Measurements from ENCODE around the gene TENM4.

- TF ChIP-seq GABPA (IDR thresholded peaks at IDR 0.05; ENCODE audit: low read depth) (no peak), CTCF (IDR thresholded peaks at IDR 0.05 in 2 of 3, conservative IDR thresholded peaks at IDR 0.05 in 1 of 3; ENCODE audit: control insufficient read depth in 2 of 3, extremely low read depth in 1 of 3, insufficient read depth in 1 of 3, low read depth in 3 of 3, low read length in 3 of 3) (no peak), SMAD5 (IDR thresholded peaks at IDR 0.05; ENCODE audit: low read depth) (no peak), POLR2AphosphoS5 (IDR thresholded peaks at IDR 0.05; ENCODE audit: low read length) (no peak)
Measured at GRCh38 chr11:78993802-78994430, 446.9 kb downstream of the TENM4 start.
